Activated B cell treated with CpG ODN at 0.5 μM for 24 hours (primary cell): Measurements from ENCODE around the gene NDUFB3. TPM values are rescaled to one million over a fixed set of nuclear protein-coding genes. Genes with fewer than 3 reads are reported as not detected.
"Not testable (repeated sequence)": the region's sequence is repeated elsewhere in the genome, so short reads cannot be mapped to it uniquely, and the experiment has no call there.

Experiments
- ATAC-seq: fragments of 200-7000 bp; cut with Tn5 transposase; one replicate; pipeline ENCODE4 v1.10.0; 2021; ENCODE audit warnings: low read depth, mild to moderate bottlenecking, moderate library complexity
- CTCF ChIA-PET: fragments of 350-600 bp; sonication (Branson Sonifier 250); formaldehyde crosslinking; loops from one replicate; lab custom pipeline; 2021; ENCODE audit warnings: antibody characterized with exemption; lab: Charles Lee
- POLR2A ChIA-PET: fragments of 350-600 bp; sonication (Branson Sonifier 250); formaldehyde crosslinking; loops from one replicate; lab custom pipeline; 2021; ENCODE audit warnings: antibody characterized with exemption; lab: Charles Lee
- DNase-seq: peaks from one replicate; pipeline ENCODE4 v3.0.0; 2022
- H3K27ac Mint-ChIP-seq: one replicate; pipeline ENCODE4 v1.8.0; 2020; ENCODE audit warnings: mixed read lengths
- H3K27me3 Mint-ChIP-seq: one replicate; pipeline ENCODE4 v1.8.0; 2021; ENCODE audit warnings: mixed read lengths
- H3K36me3 Mint-ChIP-seq: one replicate; pipeline ENCODE4 v1.8.0; 2021; ENCODE audit warnings: low read depth, mixed read lengths
- H3K4me1 Mint-ChIP-seq: one replicate; pipeline ENCODE4 v1.8.0; 2021; ENCODE audit warnings: mixed read lengths
- H3K4me3 Mint-ChIP-seq: one replicate; pipeline ENCODE4 v1.8.0; 2020; ENCODE audit warnings: mild to moderate bottlenecking, mixed read lengths
- H3K9me3 Mint-ChIP-seq: one replicate; pipeline ENCODE4 v1.8.0; 2020; ENCODE audit warnings: mixed read lengths
- intact Hi-C: fragments of 100-400 bp; cut with micrococcal nuclease; formaldehyde crosslinking; loops from one replicate; pipeline ENCODE4 v1.15.1; 2024
- total RNA-seq: library from RNA; stranded (reverse); gene quantifications from 2 replicates; pipeline ENCODE4 v1.2.3, GENCODE V29; 2022
- TF ChIP-seq, protein P1 (sequence below): fragments of 200-600 bp; IDR thresholded peaks from one replicate; pipeline ENCODE4 v1.8.0; 2022; ENCODE audit warnings: antibody characterized with exemption, mild to moderate bottlenecking

Gene NDUFB3
- total RNA-seq, 1 donor from 2014 or later: 85.4 TPM

DNA sequence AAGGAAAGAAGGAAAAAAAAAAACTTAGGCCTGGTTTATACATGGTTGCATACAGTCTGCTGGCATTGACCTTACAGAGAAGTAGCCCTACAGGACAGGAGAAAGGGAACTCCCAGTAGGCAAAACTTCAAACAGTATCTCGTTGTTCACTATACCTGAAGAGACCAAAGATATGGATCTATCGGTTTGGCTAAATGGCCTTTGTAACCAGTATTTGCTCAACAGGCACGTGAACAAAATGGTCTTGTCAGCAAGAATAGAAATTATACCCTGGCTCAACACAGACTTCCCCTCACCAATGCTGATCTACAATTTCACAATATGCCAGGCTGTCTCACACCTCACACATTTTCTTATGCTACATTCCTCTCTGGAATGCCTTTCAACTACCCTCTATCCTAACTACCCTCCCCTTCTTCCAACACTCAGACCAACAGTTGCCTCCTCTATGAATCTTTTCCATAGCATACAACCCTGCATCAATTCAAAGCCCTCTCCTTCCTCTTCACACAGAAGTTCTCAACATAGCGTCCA, 14.0 kb upstream of the NDUFB3 start:
- H3K4me3 Mint-ChIP-seq: no peak overlapping the region
- ChIA-PET CTCF (interaction anchor here (0.7 to 1.2 kb wide), 2 partner anchors 11 kb away, joined by 3 to 5 read pairs; no protein-coding TSS in a partner anchor), POLR2A (no interaction called here)
- intact Hi-C loops: no loop called here
- no peak overlapping the region for H3K27ac Mint-ChIP-seq
- TF ChIP-seq, protein P1, sequence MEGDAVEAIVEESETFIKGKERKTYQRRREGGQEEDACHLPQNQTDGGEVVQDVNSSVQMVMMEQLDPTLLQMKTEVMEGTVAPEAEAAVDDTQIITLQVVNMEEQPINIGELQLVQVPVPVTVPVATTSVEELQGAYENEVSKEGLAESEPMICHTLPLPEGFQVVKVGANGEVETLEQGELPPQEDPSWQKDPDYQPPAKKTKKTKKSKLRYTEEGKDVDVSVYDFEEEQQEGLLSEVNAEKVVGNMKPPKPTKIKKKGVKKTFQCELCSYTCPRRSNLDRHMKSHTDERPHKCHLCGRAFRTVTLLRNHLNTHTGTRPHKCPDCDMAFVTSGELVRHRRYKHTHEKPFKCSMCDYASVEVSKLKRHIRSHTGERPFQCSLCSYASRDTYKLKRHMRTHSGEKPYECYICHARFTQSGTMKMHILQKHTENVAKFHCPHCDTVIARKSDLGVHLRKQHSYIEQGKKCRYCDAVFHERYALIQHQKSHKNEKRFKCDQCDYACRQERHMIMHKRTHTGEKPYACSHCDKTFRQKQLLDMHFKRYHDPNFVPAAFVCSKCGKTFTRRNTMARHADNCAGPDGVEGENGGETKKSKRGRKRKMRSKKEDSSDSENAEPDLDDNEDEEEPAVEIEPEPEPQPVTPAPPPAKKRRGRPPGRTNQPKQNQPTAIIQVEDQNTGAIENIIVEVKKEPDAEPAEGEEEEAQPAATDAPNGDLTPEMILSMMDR: no peak
- peaks cover 27% of the 10 kb centered on the region for H3K36me3 Mint-ChIP-seq
- ATAC-seq (no peak), DNase-seq (no peak)
- no peaks in the 10 kb centered on the region for H3K27me3 Mint-ChIP-seq
- H3K4me1 Mint-ChIP-seq: peaks cover 10% of the 10 kb centered on the region
- no peaks in the 10 kb centered on the region for H3K9me3 Mint-ChIP-seq

- POLR2A ChIA-PET: no interaction called here
- ATAC-seq (no peak), DNase-seq (no peak)
- CTCF ChIA-PET: no interaction called here
- Mint-ChIP-seq H3K27ac (no peak overlapping the region), H3K27me3 (no peaks in the 10 kb centered on the region), H3K4me1 (peaks cover 20% of the 10 kb centered on the region), H3K36me3 (peaks cover 32% of the 10 kb centered on the region), H3K4me3 (no peak overlapping the region), H3K9me3 (no peaks in the 10 kb centered on the region)
- TF ChIP-seq, protein P1: no peak
- intact Hi-C loops: no loop called here
These were observed 12.9 kb upstream of the NDUFB3 start for GRCh38 chr2:201058914-201059313.

- POLR2A ChIA-PET: interaction anchor here (0.6 to 0.7 kb wide), 3 partner anchors 56 to 150 kb away, joined by 3 to 10 read pairs (median 3); partner anchors contain the start of gene CFLAR
- no peaks in the 10 kb centered on the region for H3K9me3 Mint-ChIP-seq
- H3K27me3 Mint-ChIP-seq: no peaks in the 10 kb centered on the region
- H3K4me3 Mint-ChIP-seq: no peak overlapping the region
- CTCF ChIA-PET: interaction anchor here (0.6 to 1.1 kb wide), 2 partner anchors 9 to 202 kb away, joined by 3 to 4 read pairs; no protein-coding TSS in a partner anchor
- DNase-seq (no peak), ATAC-seq (no peak)
- H3K27ac Mint-ChIP-seq: no peak overlapping the region
- peaks cover 20% of the 10 kb centered on the region for H3K4me1 Mint-ChIP-seq
- TF ChIP-seq, protein P1: no peak
- intact Hi-C loops: no loop called here
- H3K36me3 Mint-ChIP-seq: peaks cover 25% of the 10 kb centered on the region
These were observed 11.6 kb upstream of the NDUFB3 start for GRCh38 chr2:201059961-201060755.

DNA sequence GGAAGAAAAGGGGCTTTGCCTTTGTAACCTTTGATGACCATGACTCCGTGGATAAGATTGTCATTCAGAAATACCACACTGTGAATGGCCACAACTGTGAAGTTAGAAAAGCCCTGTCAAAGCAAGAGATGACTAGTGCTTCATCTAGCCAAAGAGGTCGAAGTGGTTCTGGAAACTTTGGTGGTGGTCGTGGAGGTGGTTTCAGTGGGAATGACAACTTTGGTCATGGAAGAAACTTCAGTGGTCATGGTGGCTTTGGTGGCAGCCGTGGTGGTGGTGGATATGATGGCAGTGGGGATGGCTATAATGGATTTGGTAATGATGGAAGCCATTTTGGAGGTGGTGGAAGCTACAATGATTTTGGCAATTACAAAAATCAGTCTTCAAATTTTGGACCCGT, 8.3 kb upstream of the NDUFB3 start:
- DNase-seq, intact Hi-C loops, H3K27me3 Mint-ChIP-seq, POLR2A ChIA-PET, ATAC-seq, H3K9me3 Mint-ChIP-seq, H3K4me3 Mint-ChIP-seq, CTCF ChIA-PET: not testable (repeated sequence)
- Mint-ChIP-seq H3K27ac (peak overlapping the region; percentile 10), H3K4me1 (peaks cover 29% of the 10 kb centered on the region), H3K36me3 (peaks cover 24% of the 10 kb centered on the region)

DNA sequence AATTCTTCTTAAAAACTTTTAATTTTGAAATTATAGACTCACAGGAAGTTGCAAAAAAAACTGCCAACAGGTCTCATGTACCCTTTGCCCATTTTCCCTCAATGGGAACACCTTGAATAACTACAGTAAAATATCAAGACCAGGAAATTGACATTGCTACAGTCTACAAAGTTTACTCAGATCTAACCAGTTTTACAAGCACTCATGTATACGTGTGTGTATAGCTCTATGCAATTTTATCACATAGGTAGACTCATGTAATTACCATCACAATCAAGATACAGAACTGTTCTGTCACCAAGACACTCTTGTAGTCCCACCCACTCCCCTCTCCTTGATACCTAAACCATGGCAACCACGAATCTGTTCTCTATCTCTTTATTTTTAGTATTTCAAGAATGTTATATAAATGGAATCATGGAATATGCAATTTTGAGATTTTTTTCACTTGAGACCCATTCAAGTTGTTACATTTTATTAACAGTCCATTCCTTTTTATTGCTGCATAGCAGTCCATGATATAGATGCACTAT, 6.9 kb upstream of the NDUFB3 start:
- Mint-ChIP-seq H3K4me3 (no peak overlapping the region), H3K27ac (no peak overlapping the region), H3K36me3 (peaks cover 18% of the 10 kb centered on the region), H3K27me3 (no peaks in the 10 kb centered on the region), H3K9me3 (no peaks in the 10 kb centered on the region), H3K4me1 (peaks cover 32% of the 10 kb centered on the region)
- ChIA-PET CTCF (interaction anchor here (1.3 kb wide), 2 partner anchors 113 to 159 kb away, joined by 3 read pairs; no protein-coding TSS in a partner anchor), POLR2A (interaction anchor here (1.1 kb wide), 1 partner anchor 51 kb away, joined by 3 read pairs; the partner anchor contains the start of gene CFLAR)
- DNase-seq (no peak), ATAC-seq (no peak)
- intact Hi-C loops: loop anchor here (5.0 kb wide), 1 partner anchor 48 kb away; no protein-coding TSS in a partner anchor
- TF ChIP-seq, protein P1: no peak
